Posterior vena cava (tissue), 2 donors: ENCODE data around the gene GSDMA. TPM values are rescaled to one million over a fixed set of nuclear protein-coding genes. Genes with fewer than 3 reads are reported as not detected.

ENCODE experiments used
- DNase-seq: peaks from one replicate; pipeline ENCODE4 v3.0.0-alpha.2; 2020; ENCODE audit warnings: low spot score
- intact Hi-C, 2 donors: fragments of 100-400 bp; cut with DNase I; formaldehyde crosslinking; loops; one replicate each; pipeline versions ENCODE4 v1.14.1 to v1.14.2; 2022 to 2023
- total RNA-seq, 2 donors: library from RNA; stranded (reverse); fragmentation: NEBNext Ultra II Directional; extraction: Animal tissue kit (Norgen Biotek cat#: 25700); gene quantifications; one replicate each; pipeline ENCODE4 v1.2.1, GENCODE V29; 2021
- donor health status: DM: yes; HTN: yes; CAD: no.
- donor health status: DM: yes; HTN: yes; CAD: no.

The GSDMA gene
- total RNA-seq, 2 donors from 2014 or later, result 0.19 to 0.57 TPM

- DNase-seq, result no peak
- intact Hi-C loops, result loop anchor here in 1 of 2 donors (10.0 kb wide), 1 partner anchor 160 kb away; the partner anchor contains the start of gene RAPGEFL1
These were observed 52.5 kb downstream of the GSDMA start, which contains the start of gene CSF3 for GRCh38 chr17:40015005-40015997. TSS of gene CSF3 (plus strand) at chr17:40015440. CDS start at chr17:40015475, 35 bp downstream.

DNA sequence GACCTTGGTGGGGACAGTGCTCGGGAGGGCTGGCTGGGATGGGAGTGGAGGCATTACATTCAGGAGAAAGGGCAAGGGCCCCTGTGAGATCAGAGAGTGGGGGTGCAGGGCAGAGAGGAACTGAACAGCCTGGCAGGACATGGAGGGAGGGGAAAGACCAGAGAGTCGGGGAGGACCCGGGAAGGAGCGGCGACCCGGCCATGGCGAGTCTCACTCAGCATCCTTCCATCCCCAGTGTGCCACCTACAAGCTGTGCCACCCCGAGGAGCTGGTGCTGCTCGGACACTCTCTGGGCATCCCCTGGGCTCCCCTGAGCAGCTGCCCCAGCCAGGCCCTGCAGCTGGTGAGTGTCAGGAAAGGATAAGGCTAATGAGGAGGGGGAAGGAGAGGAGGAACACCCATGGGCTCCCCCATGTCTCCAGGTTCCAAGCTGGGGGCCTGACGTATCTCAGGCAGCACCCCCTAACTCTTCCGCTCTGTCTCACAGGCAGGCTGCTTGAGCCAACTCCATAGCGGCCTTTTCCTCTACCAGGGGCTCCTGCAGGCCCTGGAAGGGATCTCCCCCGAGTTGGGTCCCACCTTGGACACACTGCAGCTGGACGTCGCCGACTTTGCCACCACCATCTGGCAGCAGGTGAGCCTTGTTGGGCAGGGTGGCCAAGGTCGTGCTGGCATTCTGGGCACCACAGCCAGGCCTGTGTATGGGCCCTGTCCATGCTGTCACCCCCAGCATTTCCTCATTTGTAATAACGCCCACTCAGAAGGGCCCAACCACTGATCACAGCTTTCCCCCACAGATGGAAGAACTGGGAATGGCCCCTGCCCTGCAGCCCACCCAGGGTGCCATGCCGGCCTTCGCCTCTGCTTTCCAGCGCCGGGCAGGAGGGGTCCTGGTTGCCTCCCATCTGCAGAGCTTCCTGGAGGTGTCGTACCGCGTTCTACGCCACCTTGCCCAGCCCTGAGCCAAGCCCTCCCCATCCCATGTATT lies 53.5 kb downstream of the GSDMA start:
- intact Hi-C loops, result loop anchor here in 1 of 2 donors (10.0 kb wide), 1 partner anchor 159 kb away; the partner anchor contains the start of gene RAPGEFL1
- DNase-seq, result no peak

GRCh38 chr17:40017422-40018080 lies 54.7 kb downstream of the GSDMA start:
- DNase-seq, result no peak
- intact Hi-C loops, result loop anchor here in 1 of 2 donors (10.0 kb wide), 1 partner anchor 157 kb away; the partner anchor contains the start of gene RAPGEFL1

DNA sequence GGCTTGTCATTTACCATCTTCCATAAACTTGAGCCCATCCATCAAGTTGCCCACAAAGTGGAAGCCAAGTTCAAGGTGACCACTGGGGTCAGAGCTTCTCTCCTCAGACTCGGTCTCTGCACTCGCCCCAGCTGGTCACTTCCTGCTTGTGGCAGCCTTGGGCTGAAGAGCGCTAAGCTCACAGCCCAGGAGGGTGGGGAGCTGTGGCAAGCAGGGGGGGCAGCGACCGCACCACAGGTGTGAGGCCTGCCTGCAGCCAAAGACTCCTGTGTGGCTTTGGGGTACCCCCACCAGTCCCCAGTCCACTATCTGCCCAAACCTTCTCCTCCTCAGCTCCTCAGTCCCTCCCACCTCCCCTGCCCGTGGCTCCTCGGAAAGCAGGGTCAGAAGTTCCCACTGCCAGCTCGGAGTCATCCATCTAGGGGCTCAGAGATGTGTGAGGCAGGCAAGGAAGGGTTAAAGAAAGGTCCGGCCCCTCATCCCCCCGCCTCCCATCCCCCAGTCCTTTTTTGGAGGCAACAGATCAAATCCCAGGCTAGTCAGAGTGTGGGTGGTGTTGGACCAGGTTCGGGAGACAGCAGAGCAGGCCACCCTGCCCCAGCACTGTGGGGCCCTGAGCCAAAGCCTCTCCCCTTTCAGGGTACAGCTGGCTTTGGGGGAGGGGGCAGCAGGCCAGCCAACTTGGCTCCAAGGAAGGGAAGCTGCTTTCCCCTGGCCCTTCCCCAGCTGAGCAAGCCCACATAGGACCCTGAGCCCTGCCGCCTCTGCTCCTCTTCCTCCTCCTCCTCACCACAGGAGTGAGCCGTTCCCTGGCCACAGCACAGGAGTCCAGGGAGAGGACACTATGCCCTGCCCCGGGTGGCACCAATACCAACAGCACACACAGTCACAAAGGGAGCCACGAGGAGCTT lies 55.7 kb downstream of the GSDMA start:
- peak; percentile 87 for DNase-seq
- intact Hi-C loops, result loop anchor here in 1 of 2 donors (10.0 kb wide), 1 partner anchor 156 kb away; the partner anchor contains the start of gene RAPGEFL1

- intact Hi-C loops, result loop anchor here in 1 of 2 donors (10.0 kb wide), 1 partner anchor 155 kb away; the partner anchor contains the start of gene RAPGEFL1
- DNase-seq, result no peak
These were observed 56.6 kb downstream of the GSDMA start for GRCh38 chr17:40019140-40019991.

- intact Hi-C loops, result no loop called here
- DNase-seq, result no peak
These were observed 57.3 kb downstream of the GSDMA start for GRCh38 chr17:40020146-40020545.

DNA sequence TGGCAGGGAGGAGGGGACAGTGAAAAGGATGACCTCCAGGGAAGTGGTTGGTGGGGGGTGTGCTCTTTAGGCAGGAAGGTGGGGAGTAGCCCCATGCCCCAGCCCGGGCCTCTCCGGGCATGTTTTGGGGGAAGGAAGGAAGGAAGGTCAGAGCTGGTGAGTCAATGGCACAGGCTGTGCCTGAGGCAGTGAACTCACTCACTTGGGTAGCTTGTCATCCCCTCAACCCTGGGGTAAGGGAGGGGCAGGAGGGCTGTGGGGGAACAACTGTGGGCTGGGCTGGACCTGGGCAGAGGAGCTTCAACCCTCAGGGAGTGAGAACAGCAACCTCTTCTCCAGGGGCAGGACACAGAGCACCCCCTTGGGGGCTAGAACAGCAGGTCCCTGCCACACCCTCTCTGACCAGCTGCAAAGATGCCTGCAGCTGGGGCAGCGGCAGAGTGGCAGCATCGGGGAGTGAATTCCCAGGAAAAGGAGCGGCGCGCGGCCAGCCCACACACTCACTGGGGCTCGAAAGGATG lies 58.7 kb downstream of the GSDMA start:
- DNase-seq, result peak; percentile 85
- intact Hi-C loops, result no loop called here

- no peak for DNase-seq
- intact Hi-C loops, result no loop called here
These were observed 59.7 kb downstream of the GSDMA start for GRCh38 chr17:40022497-40022896.

DNA sequence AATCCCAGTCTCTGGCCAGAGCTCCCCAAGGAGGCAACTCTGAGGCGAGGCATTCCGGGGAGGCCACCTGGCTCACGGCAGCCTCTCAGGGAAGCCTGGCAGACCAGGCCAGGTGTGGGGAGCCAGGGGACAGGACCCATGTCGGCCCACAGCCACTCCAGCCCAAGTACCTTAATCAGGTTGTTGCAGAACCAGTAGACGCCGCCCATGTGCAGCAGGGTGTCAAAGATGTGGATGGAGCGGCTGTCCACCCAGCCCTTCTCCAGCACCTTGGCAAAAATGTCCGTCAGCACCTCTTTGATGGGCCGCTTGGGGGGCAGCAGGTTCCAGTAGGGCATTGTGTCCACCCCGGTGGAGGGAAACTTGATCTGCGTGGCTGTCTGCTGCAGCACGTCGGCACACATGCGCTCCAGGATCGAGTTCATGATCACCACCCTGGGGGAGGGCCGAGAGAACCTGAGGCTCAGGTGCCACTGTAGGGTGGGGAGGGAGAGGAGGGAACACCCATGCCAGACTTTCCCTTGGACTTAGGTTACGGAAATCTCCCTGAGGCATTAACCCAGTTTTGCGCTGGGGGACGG lies 60.2 kb downstream of the GSDMA start:
- no peak for DNase-seq
- intact Hi-C loops, result no loop called here

GRCh38 chr17:40023590-40024292 lies 60.9 kb downstream of the GSDMA start:
- intact Hi-C loops, result no loop called here
- peak; percentile 90 for DNase-seq

DNA sequence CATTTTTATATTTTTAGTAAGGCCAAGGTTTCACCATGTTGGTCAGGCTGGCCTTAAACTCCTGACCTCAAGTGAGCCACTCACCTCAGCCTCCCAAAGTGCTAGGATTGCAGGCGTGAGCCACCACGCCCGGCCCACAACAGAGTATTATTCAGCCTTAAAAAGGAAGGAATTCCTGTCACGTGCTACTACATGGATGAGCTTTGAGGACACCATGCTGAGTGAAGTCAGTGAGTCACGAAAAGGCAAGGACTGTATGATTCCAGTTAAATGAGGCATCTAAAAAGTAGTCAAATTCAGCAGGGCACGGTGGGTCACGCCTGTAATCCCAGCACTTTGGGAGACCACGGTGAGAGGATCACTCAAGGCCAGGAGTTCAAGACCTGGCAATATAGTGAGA lies 62.1 kb downstream of the GSDMA start:
- intact Hi-C loops, result no loop called here
- no peak for DNase-seq

DNA sequence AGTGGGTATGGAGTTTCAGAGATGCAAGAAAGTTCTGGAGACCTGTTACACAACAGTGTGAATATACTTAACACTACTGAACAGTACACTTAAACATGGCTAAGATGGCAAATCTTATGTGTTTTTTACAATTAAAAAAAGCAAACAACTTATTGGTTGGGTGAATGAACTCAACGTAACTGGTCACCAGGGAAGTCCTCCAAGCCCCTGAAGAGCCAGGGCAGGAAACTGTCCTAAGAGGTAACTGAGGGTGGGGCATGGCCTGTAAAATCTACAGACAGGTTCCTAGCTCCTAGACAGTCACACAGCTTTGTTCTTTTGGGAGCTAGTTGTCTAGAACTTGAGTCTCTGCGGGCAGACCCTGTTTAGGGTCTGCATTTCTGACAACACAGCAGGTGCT lies 62.8 kb downstream of the GSDMA start:
- intact Hi-C loops, result no loop called here
- DNase-seq, result no peak

GRCh38 chr17:40025991-40026815 lies 63.4 kb downstream of the GSDMA start:
- no peak for DNase-seq
- intact Hi-C loops, result no loop called here

GRCh38 chr17:40026816-40027613 lies 64.2 kb downstream of the GSDMA start:
- peak; percentile 94 for DNase-seq
- intact Hi-C loops, result no loop called here
